ENCODE measurements around the gene STEAP1B.

STEAP1B gene

DNA sequence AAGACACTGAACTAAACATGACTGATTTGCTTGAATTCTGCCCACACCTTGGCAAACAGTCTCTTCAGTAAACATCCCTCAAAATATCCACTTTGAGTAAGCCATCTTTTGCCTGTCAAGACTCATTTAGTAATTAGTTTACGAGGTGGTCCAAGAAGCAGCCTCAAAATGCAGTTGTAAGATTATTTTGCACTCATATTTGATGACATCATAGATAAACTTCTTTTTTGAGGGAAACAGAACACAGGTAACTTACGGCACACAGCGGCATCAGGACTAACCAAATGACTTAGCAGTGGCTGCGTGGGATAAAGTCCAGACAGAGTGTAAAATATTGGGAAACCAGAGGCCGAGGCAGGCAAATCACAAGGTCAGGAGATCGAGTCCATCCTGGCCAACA is 41.8 kb upstream of the STEAP1B start:
- TF ChIP-seq TEAD4 (IDR thresholded peaks at IDR 0.05) (no peak), EP300 (IDR thresholded peaks at IDR 0.05; ENCODE audit: borderline replicate concordance) (no peak), ZBTB7A (IDR thresholded peaks at IDR 0.05; ENCODE audit: low read depth) (no peak), TCF12 (IDR thresholded peaks at IDR 0.05; ENCODE audit: low read depth) (no peak), YY1 (IDR thresholded peaks at IDR 0.05; ENCODE audit: low read depth) (no peak), EGR1 (IDR thresholded peaks at IDR 0.05) (no peak), TAF1 (IDR thresholded peaks at IDR 0.05; ENCODE audit: low read depth) (no peak), CREB1 (IDR thresholded peaks at IDR 0.05; ENCODE audit: low read depth) (no peak), RAD21 (IDR thresholded peaks at IDR 0.05; ENCODE audit: low read depth) (no peak), FOXM1 (IDR thresholded peaks at IDR 0.05; ENCODE audit: borderline replicate concordance, low read depth) (no peak), NFIC (IDR thresholded peaks at IDR 0.05) (no peak)
- TF ChIP-seq, protein P1, sequence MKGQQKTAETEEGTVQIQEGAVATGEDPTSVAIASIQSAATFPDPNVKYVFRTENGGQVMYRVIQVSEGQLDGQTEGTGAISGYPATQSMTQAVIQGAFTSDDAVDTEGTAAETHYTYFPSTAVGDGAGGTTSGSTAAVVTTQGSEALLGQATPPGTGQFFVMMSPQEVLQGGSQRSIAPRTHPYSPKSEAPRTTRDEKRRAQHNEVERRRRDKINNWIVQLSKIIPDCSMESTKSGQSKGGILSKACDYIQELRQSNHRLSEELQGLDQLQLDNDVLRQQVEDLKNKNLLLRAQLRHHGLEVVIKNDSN (IDR thresholded peaks at IDR 0.05) = no peak
- TF ChIP-seq, protein P2, sequence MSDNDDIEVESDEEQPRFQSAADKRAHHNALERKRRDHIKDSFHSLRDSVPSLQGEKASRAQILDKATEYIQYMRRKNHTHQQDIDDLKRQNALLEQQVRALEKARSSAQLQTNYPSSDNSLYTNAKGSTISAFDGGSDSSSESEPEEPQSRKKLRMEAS (IDR thresholded peaks at IDR 0.05) = no peak

DNA sequence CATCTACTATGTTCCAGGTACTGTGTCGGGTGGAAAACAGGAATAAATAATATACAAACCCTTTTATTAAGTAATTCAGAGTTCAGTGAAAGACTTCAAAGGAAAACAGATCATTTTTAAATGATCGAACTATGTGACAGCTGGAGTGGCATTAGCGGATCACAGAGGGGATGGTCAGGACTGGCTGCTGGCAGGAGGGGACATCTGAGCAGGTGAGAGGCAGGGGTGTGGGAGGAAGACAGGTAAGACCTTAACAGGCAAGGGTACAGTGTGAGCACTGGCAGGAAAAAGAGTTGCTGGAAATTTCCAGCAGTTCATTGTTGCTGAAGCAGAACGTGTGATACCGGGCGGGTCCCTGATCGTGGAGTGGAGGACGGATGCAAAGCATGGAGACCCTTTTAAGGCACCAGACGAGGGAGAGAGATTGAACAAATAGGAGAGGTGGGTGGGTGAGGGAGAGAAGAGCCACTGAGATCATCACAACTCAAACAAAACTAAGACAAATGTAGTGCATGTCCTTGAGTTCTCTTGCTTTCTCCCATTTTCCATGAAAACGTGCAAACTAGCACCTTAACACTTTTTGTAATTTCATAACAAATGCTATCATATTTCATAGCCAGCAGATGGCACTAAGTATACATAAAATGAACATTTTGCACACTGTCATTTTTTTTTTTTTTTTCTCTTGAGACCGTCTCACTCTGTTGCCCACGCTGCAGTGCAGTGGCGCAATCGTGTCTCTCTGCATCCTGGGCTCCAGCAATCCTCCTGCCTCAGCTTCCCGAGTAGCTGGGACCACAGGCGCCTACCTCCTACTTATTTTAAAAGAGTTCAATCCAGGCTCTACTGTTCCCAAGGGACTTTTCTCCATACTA is 23.7 kb upstream of the STEAP1B start:
- TF ChIP-seq RAD21 (IDR thresholded peaks at IDR 0.05; ENCODE audit: low read depth) (peak; percentile 53), CEBPB (IDR thresholded peaks at IDR 0.05) (peak; percentile 84)

DNA sequence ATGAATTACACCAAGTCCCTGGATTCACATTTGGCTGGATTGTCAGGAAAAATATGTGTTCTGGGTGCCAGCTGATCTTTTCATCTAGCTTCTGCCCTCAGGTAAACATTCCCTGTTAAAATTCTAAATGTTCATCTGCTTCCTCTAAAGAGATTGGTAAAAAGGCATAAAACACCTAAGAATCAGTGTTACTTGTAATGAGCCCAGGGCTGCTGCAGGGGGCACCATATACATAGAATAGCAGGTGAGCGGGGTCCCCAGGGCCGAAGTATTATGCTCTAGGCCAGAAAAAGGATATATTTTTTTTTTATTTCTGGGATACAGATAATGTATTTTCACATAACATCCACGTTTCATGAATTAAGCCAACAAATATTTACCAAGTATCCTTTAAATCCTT is 4.5 kb upstream of the STEAP1B start:
- peak; percentile 28 for TF ChIP-seq RAD21 (IDR thresholded peaks at IDR 0.05; ENCODE audit: low read depth)

DNA sequence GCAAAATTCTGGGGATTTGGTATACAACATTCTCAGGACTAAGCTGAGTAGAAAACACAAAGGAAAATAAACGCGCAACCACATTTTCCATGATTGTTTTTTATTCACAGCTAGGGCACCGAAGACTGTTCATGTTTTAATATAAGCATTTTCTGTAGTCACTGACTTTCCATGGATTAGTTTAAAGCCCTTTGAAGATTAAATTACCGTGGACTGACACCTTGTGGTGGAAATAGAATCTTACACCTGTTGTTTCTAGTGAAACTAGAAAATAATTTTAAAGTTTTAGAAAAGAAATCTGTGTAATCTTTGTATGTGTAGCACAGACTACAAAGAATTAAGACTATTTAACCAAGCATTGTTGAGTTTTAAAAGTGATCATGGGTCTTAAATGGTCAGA is 1.3 kb upstream of the STEAP1B start:
- peak; percentile 63 for TF ChIP-seq RAD21 (IDR thresholded peaks at IDR 0.05; ENCODE audit: low read depth)

DNA sequence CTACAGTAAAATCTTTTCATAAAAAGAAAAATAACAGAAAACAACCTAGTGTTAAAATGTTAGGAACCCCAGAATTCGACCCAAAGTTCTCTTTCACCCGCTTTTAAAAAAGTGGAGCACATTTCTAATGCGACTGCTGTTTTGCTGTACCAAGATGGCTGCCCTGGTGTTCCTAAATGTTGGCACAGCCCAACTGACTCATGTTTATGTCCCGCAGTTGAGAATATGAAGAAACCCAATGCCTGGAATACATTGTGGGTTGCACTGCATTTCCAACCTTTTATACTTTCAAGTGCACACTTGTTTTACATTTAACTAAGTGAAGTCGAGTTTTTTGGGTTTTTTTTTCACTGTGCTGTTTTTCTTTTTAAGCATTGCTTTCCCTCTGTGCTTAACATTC is 944 bp downstream of the STEAP1B start:
- no peak for TF ChIP-seq EGR1 (IDR thresholded peaks at IDR 0.05)
- no peak for TF ChIP-seq CREB1 (IDR thresholded peaks at IDR 0.05; ENCODE audit: low read depth)
- no peak for TF ChIP-seq TCF12 (IDR thresholded peaks at IDR 0.05; ENCODE audit: low read depth)
- no peak for TF ChIP-seq CEBPB (IDR thresholded peaks at IDR 0.05)
- TF ChIP-seq, protein P1 (IDR thresholded peaks at IDR 0.05) = no peak
- TF ChIP-seq, protein P2 (IDR thresholded peaks at IDR 0.05) = no peak
- TF ChIP-seq FOXM1 (IDR thresholded peaks at IDR 0.05; ENCODE audit: borderline replicate concordance, low read depth) = no peak
- TF ChIP-seq TEAD4 (IDR thresholded peaks at IDR 0.05) = no peak
- TF ChIP-seq RAD21 (IDR thresholded peaks at IDR 0.05; ENCODE audit: low read depth) = no peak
- no peak for TF ChIP-seq ZBTB7A (IDR thresholded peaks at IDR 0.05; ENCODE audit: low read depth)
- TF ChIP-seq NFIC (IDR thresholded peaks at IDR 0.05) = no peak

DNA sequence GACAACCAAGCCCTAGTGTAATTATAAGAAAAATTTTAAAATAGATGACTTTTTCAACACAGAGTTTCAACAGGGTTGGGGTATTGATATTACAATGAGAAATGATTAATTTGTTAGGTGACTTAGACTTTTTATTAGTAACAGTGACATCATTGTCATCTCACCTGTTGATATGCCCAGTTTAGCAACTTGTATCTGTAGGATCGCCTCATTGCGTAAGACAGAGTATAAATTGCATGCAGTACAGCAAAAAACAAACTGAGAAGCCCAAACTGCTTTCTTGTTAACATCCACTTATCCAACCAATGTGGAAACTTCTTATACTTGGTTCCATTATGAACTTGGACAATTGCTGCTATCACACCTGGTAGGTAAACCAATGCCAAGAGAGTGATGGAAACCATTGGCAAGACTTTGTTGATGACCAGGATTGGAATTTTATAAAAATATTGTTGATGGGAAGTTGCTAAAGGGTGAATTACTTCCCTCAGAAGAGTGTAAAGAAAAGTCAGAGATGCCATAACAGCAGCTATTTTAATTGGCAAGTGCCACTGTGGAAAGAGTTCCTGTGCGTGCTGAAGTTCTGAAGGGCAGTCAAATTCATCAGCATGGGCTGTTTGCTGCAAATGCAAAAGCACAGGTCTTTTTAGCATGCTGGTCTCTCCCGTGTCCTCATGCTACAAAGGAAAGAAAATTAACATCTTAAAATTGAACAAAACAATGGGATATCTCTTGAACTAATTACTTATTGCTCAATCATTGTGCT is 6.6 kb downstream of the STEAP1B start:
- TF ChIP-seq CEBPB (IDR thresholded peaks at IDR 0.05) = peak; percentile 60

DNA sequence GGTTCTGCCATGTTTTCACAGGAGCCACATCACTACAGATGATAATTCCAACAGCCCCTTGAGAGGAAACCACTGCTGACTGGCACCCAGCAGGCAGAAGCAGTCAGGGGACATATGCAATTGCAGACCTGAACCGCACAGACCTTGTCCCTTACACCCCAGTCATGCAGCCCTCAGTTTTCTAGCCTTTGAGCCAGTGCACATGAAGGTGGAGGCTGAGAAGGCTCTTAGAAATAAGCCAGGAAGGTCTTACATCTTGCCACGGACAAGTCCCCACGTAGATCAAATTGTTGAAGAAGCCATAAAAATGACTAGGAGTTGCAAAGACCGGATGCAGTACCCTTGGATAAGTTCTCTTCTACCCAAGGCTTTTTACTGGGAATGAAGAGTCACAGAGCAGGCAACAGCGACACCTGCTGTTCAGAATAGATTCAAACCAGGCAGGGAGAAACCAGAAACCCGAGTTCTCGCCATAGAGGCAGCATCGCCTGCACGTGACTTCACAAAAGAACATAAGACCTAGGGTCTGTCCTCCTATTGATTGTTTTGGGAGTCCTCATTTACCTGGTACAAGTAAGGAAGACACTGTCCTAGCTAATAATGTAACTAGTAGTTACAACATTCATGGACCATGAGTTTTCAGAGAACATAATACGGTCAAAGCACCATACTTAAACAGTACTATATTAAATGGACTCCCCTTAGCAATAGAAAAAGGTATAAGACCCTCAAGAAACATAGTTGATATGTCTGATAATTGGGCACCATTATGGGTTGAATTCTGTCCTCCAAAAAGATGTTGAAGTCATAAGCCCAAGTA is 11.1 kb downstream of the STEAP1B start:
- TF ChIP-seq TCF12 (IDR thresholded peaks at IDR 0.05; ENCODE audit: low read depth) (no peak), CEBPB (IDR thresholded peaks at IDR 0.05) (no peak), RAD21 (IDR thresholded peaks at IDR 0.05; ENCODE audit: low read depth) (peak; percentile 98), ZBTB7A (IDR thresholded peaks at IDR 0.05; ENCODE audit: low read depth) (no peak), EGR1 (IDR thresholded peaks at IDR 0.05) (no peak), YY1 (IDR thresholded peaks at IDR 0.05; ENCODE audit: low read depth) (no peak), FOXM1 (IDR thresholded peaks at IDR 0.05; ENCODE audit: borderline replicate concordance, low read depth) (no peak), EP300 (IDR thresholded peaks at IDR 0.05; ENCODE audit: borderline replicate concordance) (no peak), NFIC (IDR thresholded peaks at IDR 0.05) (no peak), CREB1 (IDR thresholded peaks at IDR 0.05; ENCODE audit: low read depth) (no peak), TAF1 (IDR thresholded peaks at IDR 0.05; ENCODE audit: low read depth) (no peak), TEAD4 (IDR thresholded peaks at IDR 0.05) (no peak)
- TF ChIP-seq, protein P1 (IDR thresholded peaks at IDR 0.05) = peak; percentile 90
- TF ChIP-seq, protein P3, sequence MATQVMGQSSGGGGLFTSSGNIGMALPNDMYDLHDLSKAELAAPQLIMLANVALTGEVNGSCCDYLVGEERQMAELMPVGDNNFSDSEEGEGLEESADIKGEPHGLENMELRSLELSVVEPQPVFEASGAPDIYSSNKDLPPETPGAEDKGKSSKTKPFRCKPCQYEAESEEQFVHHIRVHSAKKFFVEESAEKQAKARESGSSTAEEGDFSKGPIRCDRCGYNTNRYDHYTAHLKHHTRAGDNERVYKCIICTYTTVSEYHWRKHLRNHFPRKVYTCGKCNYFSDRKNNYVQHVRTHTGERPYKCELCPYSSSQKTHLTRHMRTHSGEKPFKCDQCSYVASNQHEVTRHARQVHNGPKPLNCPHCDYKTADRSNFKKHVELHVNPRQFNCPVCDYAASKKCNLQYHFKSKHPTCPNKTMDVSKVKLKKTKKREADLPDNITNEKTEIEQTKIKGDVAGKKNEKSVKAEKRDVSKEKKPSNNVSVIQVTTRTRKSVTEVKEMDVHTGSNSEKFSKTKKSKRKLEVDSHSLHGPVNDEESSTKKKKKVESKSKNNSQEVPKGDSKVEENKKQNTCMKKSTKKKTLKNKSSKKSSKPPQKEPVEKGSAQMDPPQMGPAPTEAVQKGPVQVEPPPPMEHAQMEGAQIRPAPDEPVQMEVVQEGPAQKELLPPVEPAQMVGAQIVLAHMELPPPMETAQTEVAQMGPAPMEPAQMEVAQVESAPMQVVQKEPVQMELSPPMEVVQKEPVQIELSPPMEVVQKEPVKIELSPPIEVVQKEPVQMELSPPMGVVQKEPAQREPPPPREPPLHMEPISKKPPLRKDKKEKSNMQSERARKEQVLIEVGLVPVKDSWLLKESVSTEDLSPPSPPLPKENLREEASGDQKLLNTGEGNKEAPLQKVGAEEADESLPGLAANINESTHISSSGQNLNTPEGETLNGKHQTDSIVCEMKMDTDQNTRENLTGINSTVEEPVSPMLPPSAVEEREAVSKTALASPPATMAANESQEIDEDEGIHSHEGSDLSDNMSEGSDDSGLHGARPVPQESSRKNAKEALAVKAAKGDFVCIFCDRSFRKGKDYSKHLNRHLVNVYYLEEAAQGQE (IDR thresholded peaks at IDR 0.05; ENCODE audit: low read depth) = no peak
- TF ChIP-seq, protein P2 (IDR thresholded peaks at IDR 0.05) = peak; percentile 54; the same call in 1 of the 2 replicates

Data from Ishikawa (cell line).